HG02798 (cell line): ENCODE results near the gene CPT2.

ENCODE experiments used
- ATAC-seq: cut with Tn5 transposase; IDR thresholded peaks from one replicate; pipeline ENCODE4 v1.9.1; 2021; ENCODE audit warnings: mild to moderate bottlenecking; ENCODE audit not compliant: unreplicated experiment, poor library complexity

CPT2 gene

DNA sequence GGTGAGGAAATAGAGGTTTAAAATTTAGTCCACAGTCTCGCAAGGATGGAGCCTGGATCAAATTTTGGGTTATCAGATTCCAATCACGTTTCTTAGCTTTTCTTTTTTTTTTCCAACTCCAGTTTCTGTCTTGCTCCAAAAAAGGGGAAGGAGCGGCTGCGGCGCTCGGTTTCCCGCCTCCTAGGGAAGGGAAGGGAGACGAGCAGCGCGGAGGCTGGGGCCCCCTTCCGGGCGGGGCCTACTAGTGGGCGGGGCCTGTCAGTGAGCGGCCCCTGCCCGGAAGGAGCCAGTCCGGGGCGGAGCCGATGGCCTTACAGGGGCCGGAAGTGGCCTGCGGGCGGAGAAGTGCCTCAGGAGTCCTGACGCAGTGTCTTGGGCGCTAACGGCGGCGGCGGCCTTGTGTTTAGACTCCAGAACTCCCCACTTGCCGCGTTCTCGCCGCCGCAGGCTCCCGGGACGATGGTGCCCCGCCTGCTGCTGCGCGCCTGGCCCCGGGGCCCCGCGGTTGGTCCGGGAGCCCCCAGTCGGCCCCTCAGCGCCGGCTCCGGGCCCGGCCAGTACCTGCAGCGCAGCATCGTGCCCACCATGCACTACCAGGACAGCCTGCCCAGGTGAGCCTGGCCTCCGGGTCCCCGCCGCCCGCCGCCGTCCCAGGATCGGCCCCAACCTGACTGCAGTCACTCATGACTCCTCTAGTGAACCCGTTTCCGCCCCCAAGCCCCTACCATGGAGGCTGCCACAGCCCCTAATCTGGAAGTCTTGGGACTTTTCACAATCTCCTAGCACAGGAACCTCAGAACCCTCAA is at the start of gene CPT2:
Gene CPT2, plus strand, starts transcription at position 340 of the 806 bp plus-strand sequence. Its CDS starts 120 bp downstream, at position 460.
- peak; percentile 100 for ATAC-seq

DNA sequence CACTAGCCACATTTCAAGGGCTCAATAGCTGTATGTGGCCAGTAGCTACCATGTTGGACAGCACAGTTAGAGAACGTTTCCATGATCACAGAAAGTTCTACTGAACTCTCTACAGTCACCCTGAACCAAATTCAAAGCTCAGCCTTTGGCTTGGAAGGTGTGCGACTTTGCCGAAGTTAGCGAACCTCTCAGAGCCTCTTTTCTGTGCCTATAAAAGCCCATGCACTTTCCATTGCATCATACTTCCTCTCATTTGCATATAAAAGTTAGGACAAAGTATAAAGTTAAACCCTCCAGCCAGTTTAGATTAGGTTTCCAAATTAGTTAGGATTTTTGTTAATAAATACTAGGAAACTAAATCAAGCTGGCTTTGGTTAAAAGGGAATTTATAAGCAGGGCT is 49.5 kb upstream of the CPT2 start:
- ATAC-seq: no peak

DNA sequence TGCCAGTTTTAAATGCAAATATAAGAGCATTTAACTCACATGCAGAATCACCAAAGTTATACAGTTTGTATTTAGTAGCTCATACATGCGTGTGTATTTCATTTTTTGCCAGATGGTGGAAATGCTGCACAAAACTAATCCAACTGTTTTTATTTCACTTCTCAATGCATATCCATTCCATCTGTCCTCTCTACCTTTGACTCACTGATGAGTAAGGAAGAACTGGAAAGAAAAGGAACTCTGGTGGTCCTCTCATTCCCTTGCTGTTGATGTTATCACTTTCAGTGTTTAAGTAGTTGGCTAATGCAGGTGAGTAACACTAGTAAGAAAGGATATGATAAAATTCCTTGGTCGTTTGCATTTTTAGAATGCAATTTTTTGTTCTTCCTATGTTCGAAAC is 48.5 kb upstream of the CPT2 start:
- no peak for ATAC-seq

DNA sequence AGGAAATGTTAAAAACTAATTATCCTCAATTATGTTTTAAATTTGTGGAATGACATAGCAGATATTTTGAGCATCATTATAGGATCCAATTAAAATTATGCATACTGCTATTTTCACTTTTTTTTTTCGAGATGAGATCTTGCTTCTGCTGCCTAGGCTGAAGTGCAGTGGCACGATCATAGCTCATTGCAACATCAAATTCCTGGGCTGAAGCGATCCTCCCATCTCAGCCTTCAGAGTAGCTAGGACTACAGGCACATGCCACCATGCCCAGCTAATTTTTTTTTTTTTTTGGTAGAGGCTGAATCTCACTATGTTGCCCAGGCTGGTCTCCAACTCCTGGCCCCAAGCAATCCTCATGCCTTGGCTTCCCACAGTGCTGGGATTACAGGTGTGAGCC is 42.9 kb upstream of the CPT2 start:
- ATAC-seq: no peak

DNA sequence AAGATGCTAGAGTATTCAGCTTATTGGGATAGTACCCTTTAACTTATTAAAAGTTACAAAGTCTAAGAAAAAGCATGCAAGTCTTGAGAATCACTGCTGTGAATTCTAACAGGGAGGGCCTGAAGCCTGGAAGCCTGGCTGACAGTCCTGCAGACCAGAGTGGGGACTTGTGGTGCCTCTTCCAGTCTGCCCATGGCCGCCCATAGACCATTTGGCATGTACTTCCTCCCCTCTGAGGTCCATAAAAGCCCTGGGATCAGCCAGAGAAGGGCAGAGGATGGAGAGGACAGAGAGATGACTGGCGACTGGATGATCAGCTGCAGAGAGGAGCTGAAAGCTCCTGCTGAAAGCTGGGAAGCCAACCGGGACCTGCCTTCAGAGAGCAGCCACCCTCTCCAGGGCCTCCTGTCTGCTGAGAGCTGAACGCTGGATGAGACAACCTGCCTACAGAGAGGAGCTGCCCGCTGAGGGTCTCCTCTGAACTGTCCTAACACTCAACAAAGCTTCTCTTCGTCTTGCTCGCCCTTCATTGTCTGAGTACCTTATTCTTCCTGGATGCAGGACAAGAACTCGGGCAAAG is 41.7 kb upstream of the CPT2 start:
- ATAC-seq: no peak

DNA sequence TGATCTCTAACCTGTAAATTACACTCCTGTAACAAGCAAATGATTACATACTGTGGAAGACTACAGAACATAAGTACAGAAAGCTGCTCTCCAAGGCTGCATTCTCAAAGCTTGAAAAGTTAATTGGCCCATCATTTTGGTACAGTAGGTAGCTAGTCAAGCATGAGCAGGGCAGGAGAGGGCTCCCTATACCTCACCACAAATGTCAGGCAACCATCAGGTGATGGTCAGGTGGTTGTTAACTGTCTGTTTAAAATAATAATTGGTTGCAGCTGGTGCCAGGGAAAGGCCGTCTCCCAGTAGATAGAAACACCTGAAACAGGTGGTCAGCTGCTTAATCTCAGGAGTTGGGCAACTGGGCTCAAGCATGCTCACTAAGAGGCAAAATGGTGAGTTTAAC is 41.1 kb upstream of the CPT2 start:
- ATAC-seq: no peak

DNA sequence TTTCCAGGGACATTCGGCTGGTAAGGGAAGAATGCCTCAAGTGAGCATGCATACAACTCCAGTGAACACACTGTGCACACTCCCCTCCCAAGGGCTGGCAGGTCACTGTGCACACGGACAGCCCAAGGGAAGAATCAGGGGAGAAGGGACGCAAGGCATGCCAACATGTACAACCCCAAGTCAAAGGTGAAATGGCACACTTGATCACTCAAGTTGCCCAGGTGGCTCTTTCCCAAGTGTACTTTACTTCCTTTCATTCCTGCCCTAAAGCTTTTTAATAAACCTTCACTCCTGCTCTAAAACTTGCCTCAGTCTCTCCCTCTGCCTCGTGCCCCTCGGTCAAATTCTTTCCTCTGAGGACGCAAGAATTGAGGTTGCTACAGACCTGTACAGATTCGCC is 40.7 kb upstream of the CPT2 start:
- no peak for ATAC-seq

DNA sequence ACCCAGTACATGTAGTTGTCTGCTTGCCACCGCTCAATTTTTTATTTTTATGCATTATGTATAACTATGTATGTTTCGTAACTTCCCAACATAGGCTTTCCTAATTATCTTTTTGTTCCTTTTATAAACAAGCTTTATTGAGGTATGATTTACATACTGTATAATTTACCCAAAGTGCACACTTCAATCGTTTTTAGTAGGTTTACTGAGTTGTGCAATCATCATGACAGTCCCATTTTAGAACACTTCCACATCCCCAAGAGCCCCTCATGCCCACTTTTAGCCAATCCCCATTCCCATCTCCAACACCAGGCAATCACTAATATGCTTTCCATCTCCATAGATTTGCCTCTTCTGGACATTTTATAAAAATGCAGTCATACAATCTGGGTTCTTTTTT is 39.8 kb upstream of the CPT2 start:
- no peak for ATAC-seq

DNA sequence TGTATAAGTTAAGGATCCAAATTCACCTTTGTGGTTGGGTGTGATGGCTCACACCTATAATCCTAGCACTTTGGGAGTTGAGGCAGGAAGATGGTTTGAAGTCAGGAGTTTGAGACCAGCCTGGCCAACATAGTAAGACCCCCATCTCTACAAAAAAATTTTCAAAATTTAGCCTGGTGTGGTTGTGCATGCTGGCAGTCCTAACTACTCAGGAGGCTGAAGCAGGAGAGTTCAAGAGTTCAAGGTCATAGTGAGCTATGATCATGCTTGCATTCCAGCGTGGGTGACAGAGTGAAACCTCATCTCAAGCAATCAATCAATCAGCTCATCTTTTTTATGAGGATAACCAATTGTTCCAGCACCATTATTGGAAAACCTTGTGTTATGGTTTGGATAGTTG is 37.7 kb upstream of the CPT2 start:
- ATAC-seq: no peak

DNA sequence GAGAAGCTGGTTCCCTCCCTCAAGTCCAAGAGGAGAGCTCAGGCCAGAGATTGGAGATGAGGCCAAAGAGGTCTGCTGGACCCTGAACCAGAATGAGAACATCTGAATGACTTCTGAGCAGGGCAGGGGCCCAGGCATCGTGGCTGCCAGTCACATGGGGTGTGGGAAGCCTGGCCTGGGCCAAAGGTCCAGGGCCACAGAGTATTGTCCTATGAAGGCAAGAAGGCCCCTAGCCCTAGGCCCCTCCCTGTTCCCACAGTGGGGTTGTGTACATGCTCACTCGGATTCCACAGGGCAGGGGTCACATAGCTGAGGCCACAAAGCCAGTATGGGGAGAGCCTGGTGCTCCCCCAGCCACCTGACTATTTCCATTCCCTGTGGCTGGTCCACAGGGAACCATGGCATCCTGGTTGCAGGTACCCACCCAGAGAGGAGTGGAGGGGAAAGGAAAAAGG is 35.7 kb upstream of the CPT2 start:
- no peak for ATAC-seq

DNA sequence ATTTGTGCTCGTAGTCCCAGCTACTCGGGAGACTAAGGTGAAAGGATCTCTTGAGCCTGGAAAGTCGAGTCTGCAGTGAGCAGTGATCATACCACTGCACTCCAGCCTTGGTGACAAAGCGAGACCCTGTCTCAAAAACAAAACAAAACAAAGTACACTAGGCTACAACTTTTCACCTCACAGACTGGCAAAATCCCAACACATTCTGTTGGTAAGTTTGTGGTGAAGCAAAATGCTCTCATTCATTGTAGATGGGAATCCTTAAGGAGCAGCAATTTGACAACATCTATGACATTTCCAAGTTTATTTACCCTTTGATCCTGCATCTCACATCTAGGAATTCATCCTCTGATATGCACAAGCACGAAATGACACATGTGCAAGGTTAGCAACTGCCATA is 34.0 kb upstream of the CPT2 start:
- no peak for ATAC-seq

DNA sequence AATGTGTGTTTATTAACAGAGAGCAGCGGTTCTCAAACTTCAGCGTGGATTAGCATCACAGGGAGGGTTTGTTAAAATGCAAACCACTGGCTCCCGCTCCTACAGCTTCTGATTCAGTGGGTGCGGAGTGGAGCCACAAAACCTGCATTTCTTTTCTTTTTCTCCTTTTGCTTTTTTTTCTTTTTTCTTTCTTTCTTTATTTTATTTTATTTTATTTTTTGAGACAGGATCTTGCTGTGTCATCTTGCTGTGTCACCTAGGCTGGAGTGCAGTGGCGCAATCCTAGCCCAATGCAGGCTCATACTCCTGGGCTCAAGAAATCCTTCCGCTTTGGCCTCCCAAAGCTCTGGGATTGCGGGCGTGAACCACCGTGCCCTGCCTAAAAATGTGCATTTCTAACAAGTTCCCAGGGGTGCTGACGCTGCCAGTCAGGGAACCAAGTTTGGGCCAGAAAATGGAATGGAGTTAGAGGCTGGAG is 33.3 kb upstream of the CPT2 start:
- ATAC-seq: no peak

DNA sequence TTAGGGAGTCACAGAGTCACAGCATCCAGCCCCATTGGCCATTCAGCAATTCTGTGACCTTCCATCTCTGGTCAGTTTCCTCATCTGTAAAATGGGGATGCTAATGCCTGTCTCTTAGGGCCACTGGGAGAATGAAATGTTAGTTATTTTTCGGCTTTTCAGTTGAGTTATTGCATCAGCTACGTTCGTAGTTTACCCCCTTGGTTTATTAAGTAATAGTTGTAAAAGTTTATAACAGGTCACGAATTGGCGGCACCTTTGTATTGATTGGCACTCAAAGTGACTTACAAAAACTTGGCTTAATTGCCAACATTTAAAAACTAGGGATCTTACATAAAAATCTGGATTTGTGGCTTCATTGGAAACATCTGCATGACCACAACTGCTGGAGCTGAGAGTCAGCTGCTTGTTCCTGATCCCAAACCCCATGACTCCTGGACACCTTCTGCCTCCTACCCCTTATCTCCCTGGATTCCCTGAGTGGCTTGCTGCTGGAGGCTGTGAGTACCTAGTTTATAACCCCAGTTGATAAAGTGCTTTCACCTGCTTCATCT is 31.1 kb upstream of the CPT2 start:
- no peak for ATAC-seq

DNA sequence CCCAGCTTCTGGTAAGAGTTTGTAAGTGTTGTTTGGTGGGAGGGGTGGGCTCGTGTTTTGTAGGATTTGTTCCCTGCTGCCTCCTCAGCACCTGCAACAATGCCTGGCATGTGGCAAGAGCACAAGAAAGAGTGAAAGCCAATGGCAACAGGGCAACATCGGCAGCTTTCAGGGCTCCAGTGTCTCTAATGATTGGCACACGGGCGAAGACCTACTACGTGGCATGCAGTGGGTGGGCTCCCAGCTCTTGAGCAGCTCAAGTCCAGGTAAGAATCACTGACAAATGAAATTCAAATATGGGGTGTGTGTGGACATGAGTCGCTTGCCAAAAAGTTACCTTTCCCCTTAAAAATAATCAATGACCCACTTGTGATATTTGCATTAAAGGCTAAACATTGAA is 30.3 kb upstream of the CPT2 start:
- ATAC-seq: no peak

DNA sequence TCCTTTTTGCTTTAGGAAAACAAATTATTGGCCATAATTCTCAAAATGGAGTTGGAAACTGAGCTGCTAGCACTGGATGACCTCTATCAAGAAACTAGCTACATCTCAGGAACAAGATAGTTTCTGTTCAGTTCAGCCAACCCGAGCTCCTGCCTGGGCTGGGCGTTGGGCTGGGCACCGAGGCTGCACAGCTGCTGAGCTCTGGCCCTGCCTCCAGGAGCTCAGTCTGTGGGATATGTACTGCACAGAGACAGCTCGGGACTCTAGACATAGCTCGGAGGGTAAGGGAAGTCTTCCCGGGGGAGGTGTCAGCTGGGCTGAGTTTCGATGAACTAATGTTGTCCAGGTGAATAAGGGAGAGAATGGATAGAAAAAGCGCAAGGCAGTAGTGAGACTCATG is 29.7 kb upstream of the CPT2 start:
- no peak for ATAC-seq

DNA sequence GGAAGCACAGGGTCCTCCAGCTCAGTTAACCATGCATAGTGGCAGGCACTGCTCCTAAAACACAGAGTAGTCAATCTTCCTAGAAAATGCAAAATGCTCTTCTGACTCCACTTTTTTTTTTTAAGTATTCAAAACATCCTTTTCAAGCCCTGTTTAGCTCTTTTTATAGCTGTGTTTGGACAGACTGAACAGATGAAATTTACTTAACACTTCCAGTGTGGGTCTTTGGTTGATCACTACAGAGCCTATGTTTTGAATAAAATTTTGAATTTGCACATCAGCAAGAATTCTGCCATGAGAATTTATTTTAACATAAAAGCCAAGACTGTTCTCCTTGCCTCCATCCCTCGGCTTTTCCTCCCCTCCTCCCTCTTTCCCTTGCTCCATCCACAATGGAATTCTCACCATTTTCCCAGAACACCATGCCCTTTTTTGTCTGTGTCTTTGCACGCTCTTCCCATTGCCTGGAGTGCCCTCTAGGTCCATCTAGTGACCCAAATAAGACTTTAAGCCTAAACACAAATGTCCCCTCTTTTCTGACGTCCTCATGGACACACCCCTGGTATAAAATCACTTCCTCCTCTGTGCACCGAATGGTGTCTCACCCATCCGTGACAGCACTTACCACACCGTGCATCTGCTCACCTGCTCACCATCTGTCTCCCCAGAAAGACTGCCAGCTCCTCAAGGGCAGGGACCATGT is 24.0 kb upstream of the CPT2 start:
- ATAC-seq: no peak

DNA sequence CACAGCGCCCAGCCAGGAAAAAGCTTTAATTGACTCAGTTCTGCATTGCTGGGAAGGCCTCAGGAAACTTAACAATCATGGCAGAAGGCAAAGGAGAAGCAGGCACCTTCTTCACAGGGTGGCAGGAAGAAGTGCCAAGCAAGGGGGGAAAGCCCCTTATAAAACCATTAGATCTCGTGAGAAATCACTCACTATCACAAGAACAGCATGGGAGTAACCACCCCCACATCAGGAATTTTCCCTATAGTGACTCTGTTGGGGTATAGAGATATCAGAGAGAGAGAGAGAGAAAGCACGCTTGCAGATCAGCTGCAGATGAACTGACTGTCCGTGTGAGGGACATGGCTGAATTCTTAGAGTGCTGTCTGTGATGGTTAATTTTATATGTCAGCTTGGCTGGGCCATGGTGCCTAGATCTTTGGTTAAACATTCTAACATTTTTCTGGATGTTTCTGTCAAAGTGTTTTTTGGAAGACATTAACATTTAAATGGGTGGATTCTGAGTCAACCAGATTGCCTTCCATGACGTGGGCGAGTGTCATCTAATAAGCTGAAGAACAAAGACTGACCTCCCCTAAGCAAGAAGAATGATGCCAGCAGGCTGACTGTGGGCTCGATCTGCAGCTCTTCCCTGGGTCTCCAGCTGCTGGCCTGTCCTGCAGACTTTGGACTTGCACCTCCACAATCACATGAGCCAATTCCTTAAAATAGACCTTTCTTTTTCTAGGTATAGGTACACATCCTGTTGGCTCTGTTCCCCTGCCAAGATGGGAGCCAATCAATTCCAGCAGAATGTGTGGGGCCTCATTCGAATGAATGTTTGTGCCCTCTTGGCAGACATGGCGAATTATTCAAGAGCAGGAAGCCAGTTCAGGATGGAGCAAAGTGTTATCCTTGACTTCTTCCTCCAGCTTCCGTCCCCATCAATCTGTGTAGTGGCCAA is 21.4 kb upstream of the CPT2 start:
- no peak for ATAC-seq

DNA sequence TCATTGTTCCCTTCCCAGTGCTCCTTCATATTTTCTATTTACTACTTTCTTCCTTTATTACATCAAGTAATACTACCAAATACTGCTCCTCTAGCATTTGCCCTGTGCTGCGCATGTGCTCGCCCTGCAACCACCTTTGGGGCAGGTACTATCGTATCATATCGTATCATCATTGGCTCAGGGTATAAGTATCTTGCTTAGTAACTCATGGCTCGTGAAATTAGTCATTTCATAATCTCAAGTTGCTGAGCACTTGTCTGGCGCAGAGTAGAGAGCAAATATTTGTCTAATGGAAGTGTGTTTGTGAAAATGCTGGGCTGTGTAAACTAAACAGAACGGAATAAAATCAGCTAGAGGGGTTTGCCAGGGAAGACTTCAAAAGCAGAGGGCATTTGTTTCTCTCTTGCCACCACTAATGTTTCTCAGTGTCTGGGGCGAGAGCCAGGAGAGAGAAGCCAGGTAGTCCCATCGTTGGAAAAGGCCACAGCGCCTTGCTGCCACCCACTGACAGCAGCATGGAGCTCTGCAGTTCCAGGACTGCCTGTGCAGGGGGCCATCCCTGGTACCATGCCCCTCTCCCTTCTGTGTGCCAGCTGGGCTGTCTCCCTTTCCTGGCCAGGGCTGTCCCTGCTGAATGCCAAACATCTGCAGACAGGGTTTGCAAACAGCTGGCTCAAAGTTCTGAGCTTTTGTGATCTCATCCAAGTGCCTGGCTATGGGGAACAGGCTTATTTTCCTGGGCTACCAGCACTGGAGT is 20.0 kb upstream of the CPT2 start:
- ATAC-seq: no peak

DNA sequence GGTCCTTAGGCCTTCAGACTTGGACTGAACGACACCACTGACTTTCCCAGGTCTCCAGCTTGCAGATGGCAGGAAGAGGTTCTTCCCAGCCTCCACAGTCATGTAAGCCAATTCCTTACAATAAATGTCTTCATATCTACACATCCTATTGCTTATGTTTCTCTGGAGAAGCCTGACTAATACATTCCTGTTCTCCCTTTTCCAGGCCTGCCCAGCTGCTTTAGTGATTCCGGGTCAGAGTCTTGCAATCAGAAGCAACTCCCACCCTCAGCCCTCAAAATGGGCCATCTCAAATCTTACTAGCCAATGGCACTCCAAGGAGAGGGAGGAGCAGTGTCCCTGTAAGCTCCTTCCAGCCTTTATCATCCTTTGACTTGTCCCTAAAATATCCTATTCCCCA is 16.4 kb upstream of the CPT2 start:
- no peak for ATAC-seq
